HG03469 (cell line): Measurements from ENCODE around the gene CALCOCO1.
"Not testable (repeated sequence)": the region's sequence is repeated elsewhere in the genome, so short reads cannot be mapped to it uniquely, and the experiment has no call there.

Experiments
- ATAC-seq: cut with Tn5 transposase; IDR thresholded peaks from one replicate; pipeline ENCODE4 v1.9.1; 2021; ENCODE audit warnings: mild to moderate bottlenecking, moderate library complexity, moderate number of reproducible peaks; ENCODE audit not compliant: unreplicated experiment

The CALCOCO1 gene, protein sequence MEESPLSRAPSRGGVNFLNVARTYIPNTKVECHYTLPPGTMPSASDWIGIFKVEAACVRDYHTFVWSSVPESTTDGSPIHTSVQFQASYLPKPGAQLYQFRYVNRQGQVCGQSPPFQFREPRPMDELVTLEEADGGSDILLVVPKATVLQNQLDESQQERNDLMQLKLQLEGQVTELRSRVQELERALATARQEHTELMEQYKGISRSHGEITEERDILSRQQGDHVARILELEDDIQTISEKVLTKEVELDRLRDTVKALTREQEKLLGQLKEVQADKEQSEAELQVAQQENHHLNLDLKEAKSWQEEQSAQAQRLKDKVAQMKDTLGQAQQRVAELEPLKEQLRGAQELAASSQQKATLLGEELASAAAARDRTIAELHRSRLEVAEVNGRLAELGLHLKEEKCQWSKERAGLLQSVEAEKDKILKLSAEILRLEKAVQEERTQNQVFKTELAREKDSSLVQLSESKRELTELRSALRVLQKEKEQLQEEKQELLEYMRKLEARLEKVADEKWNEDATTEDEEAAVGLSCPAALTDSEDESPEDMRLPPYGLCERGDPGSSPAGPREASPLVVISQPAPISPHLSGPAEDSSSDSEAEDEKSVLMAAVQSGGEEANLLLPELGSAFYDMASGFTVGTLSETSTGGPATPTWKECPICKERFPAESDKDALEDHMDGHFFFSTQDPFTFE

DNA sequence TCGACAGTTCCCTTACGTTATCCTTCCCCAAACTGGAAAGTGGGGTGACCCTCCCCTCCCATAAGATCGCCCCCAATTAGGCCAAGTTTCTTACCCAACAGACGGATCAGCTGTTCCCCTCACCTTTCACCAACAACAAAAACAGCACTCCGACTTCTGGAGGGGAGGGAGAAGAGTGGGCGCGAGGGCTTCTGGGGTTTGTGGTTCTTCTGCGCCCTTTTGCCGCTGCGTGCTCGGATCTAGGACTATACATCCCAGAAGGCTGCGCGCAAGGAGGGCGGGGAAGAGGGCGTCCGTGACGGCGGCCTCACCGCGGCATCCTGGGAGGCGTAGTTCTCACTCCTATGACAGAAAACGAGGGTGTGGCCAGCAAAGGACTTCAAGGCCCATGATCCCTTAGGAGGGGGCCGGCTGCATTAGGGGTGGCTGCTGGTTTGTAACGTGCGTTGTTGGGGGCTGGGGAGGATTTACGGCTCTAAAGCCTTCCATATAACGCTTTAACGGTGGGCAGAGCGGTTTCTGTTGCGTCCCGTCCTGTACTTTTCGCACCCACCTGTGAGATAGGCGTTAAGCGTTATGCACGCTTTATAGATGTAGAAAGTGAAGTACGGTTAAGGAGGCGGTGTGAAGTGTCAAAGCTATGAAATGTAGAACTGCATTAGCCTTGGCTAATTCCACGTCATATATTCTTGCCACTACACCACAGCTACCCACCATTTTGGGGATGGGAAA, at the start of gene CALCOCO1:
CALCOCO1 (minus strand) TSS at position 143 of the 732 bp plus-strand sequence. CDS start 2,210 bp downstream, outside the sequence.
- peak; percentile 94 for ATAC-seq

DNA sequence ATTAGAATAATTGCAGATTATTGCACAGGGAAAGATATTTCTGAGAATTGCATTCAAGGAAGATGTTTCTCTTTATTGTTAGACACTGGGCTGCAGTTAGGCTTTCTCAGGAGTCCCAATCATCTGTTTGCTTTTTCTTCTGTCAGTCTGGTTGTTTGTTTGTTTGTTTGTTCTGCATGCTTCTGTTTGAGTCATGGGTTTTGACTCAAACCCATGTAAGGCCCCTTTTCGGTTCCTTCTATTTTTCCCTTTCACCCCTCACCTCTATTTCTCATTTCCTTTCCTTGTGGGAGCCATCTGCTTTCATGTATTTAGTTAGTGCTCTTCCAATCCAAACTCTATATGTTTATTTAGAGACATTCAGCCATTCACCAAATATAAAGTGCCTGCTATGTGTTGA, 49.6 kb upstream of the CALCOCO1 start:
- ATAC-seq: no peak

DNA sequence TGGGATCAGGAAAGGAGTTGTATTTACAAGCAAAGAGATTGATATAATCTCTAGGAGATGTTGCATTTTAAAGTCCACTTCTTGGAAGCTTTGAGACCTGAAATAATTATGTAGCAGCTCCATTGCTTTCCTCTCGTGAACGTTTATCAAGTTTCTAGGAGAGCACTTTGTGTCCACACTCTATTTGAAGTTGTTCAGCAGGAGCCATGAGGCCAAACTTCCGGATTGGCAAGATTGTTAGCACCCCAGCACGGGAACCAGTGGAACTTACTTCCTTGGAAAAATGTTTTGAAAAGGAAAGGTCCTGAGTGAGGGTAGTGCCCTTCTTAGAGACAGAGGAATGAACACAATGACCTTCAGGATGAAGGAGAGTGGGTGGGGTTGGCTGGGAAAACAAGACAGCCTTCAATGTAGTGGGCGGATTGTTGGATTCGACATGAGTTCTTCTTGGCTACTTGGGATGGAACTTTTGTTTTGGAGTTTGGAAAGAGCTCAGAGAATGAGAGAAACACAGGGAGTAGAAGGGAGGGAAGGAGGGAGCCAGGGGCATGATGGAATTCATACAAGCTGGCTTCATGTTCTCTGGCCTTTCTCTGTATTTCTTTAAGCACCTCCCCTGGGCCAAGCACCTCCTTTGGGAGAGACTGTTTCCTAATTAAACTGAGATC, 48.4 kb upstream of the CALCOCO1 start:
- ATAC-seq: no peak

DNA sequence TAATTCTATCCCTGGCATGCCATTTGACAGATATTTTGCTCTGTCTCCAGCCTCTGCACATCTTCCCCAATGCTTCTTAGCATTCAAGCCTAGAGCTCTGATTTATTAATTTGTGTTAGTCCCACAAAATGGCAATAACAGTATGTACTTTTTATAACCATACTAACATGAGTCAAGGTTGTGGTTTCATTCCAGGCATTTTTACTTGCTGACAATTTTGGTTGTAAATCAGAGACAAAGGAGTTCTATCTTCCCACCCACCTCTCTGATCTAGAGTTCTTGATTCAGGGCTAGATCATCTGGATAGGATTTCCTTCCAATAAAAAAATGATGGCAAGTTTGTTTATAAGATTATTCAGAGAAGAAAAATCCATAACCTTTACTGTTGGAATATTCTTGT, 43.0 kb upstream of the CALCOCO1 start:
- ATAC-seq: no peak

DNA sequence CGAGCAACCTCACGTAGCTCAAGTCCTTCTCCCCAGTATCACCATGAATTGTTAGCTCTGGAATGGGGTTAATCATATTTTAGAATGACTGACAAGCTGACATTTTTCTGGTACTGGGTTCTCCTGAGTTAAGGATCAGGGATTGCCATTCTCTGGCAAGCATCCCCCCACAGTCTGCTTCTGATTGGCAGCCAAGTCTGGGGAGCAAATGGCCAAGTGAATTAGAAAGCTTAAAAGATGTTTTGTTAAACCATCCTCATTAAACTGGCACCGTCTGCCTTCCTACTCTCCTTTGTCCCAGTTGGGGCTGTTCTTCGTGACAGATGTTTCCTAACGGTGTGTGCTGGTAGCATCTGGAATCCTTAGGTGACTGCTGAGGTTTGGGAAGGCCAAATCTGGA, 41.7 kb upstream of the CALCOCO1 start:
- no peak for ATAC-seq

DNA sequence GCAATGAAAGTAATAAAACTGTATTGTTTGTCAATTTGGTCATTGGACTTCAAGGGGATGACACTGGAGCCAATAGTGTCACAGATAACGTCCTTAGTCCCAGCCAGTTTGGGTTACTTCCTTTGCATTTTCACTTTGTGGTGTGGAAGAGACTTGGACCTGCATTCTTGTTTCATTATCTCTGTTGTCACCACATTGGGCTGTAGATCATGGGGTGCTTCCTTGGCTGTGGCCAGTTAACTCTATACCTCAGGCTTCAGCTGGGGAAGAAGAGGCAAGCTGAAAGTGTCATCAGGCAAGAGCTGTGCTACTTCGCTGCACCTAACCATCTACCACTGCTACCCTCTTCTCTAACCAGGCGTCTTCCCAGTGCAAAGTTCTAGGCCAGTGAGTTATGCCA, 39.6 kb upstream of the CALCOCO1 start:
- ATAC-seq: no peak

DNA sequence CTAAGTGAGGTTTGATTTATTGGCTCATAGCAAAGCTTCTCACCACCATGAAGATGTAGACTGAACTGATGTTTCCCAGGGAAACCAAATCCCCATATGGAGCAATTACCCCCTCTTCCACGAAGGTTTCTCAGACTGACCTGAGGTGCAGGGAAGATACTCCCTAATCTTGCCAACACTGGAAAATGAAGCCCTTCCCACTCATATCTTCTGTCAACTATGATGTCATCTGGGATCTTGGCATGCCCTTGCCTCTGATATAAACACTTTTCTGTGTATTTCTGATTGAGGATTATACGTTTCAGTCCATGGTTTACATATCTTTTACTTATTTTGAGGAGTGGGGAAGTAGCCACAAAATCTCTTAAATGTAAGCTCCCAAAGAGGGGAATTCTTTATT, 38.6 kb upstream of the CALCOCO1 start:
- no peak for ATAC-seq

DNA sequence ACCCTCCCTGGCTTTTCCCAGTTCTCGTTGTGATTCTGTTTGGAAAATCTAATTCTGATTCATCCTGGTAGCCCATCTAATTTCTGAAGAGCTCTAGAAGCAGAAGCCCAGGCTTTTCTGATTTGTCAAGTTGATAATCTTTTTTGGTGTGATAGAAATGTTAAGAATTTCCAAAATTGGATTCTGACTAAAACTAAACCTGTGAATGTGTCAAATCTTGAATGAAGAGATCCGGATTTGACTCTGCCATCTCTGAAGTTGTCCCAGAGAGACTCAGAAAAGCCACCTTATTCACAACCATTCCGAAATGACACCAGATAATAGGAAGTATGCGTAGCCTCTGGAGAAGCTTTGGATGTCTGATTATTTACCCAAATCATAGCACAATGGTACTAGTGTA, 37.4 kb upstream of the CALCOCO1 start:
- no peak for ATAC-seq

DNA sequence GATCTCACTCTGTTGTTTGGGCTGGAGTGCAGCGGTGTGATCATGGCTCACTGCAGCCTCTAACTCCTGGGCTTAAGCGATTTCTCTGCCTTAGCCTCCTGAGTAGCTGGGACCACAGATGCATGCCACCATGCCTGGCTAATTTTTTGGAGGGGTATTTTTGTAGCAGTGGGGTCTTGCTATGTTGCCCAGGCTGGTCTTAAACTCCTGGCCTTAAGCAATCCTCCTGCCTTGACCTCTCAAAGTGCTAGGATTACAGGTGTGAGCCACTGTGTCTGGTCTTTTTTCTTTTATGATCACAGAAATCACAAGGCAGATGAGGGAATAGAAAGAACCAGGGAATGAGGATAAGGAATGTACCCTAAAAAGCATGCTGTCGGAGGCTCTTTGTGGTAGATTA, 35.5 kb upstream of the CALCOCO1 start:
- ATAC-seq: not testable (repeated sequence)

DNA sequence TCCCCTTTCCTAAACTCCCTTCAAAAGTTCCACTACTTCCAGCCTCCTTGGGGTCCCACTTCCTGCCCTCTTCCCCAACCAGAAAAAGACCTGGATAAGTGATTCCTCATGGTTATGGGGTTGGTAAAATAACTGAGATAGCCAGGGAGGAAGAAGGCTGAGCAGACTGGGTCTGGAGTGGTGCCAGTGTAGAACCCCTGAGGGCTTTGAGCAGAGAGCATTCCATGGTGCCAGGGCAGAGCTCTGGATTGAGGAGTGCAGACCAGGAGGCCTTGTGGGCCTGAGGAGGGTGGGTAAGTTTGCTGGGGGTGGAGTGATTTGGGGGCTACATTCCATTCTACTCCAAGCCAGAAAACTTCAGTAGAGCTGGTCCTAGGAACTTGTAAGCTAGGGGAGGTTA, 34.1 kb upstream of the CALCOCO1 start:
- no peak for ATAC-seq

DNA sequence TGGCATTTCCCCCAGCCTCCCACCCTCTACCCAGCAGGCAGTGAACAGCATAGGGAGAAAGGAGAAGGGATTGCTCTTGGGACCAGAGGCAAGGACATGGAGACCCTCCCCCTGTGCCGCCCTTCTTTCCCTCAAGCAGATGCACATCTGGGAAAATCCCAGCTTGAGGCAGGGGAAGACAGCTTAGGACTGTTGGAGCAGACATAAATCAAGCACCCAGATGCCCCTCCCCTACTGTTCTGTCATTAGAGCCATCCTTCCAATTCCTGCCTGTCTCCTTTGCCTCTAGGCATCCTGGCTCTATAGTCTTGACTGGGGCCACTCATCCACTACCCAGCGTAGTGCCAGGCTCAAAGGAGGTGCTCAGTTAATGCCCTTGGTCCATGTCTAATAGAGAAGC, 32.0 kb upstream of the CALCOCO1 start:
- ATAC-seq: no peak

DNA sequence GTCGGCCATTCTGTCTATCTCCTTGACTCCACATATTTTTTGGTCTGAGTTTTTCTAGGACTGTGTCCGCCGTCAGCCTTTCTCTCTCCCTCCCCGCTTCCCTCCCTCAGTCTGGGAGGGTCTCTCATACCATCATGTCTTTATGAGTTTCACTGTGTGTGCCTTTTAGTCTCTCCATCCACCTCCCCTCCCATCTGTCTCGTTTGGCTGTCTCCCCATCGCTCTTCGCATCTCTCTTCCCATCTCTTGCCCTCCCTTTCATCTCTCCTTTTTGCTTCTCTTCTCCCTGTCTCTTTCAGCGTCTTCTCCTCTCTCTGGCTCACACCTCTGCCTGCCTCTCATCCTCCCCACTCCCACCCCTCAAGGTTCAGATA, 31.5 kb upstream of the CALCOCO1 start:
- ATAC-seq: no peak

DNA sequence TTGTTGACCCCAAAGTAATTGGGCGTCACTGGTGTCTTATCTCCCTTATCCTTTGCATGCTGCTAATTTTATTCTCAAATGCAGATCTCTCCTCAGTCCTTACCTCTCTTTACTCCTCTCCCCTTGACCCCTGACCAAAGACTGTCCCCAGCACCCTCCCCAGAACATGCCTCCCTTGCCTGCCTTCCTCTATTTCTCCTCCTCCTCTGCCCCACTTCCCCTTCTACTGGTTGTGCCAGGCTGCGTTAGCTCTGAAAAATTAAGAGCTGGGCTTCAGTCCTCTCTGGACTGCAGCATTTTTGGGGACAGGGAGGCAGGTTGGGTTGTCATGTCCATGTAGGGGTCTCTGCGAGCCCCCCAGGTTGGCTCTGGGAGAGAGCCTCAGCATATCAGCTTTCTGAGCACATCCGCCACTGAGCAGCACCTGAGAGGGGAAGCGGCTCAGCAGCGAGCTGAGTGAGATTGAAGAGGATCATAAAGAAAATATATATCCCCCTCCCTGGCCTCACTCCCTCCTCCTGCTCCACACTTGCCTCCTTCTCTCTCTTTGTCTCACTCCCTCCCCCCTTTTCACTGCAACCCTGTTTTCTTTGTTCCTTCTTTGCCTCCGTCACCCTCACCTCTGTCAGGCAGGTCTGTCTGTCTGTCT, 31.0 kb upstream of the CALCOCO1 start:
- no peak for ATAC-seq

DNA sequence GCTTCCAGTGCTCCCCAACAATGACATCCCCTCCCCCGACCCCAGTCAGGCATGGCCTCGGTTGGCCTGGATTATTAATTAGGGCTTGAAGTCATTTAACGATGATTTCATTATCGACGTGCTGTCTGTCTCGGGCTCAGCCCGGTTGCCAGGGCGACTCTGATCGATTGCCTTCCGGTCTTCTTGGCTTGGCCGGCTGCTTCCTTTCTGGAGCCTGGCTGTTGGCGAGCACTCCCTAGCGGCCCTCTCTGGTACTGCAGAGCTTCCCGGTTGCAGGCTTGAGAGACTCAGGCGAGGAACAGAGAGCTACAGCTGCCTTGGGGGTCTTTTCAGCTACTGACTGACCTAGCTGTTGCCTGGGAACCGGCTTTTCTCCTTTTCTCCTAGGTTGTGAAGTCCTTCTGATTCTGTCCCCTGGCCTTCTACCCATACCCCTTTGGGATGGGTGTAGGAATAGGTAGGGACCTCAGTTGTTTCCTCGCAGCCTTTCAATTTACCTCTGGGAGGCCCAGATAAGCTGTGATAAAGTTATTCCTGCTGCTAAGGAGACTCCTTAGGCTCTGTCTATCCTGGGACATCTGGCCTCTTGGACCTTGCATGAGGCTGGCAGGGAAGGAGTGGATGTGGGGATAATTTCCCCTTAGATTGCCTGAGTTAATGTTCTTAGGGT, 30.0 kb upstream of the CALCOCO1 start:
- ATAC-seq: peak; percentile 46

DNA sequence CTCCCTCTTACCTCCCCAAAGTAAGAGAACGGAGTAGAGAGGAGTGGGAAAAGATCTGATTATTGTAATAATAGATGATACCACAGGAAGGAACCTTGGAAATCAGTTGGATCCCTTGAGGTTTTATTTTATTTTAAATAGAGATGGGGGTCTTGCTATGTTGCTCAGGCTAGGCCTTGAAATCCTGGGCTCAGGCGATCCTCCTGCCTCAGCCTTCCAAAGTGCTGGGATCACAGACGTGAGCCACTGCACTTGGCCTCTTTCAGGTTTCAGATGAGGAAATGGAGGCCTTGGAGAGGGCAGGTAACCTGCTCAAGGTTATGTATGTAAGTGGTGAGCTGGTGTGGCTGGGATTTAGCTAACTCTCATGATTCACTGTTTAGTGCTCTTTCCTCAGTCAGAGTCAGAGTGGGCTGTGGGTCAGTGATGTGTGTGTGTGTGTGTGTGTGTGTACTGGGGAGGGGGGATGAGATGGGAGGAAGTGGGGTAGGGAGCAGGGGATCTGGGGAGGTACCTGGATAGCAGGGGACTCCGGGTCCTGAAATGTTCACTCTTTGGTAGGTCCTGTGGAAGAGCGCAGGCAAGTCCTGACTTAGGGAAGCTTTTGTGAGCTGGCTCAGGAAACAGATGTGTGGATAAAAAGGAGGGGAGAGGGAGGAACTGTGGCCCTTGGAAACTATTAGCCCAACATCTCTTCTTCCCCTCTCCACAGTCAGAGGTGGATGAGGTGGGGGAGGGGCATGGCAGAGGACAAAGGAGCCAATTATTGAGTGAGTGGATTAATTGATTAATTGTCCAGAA, 29.2 kb upstream of the CALCOCO1 start:
- no peak for ATAC-seq

DNA sequence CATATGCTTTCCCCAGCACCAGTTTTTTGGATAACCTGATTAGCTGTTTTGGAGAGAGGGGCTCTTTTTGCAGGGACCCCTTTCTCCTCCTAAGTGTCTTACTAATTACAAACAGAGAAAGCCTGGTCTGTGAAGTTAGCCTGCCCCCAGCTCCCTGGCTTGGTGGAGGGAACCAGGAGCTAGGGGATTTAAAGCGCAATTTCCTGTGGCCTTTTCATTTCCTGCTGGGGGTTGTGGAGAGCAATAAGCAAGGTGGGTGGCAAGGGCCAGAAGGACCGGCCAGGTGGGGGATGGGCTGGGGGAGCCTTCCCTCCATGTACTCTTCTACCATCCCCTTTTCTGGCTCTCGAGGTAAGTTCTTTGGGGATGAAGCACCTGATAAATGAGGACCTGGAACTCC, 28.6 kb upstream of the CALCOCO1 start:
- ATAC-seq: no peak

DNA sequence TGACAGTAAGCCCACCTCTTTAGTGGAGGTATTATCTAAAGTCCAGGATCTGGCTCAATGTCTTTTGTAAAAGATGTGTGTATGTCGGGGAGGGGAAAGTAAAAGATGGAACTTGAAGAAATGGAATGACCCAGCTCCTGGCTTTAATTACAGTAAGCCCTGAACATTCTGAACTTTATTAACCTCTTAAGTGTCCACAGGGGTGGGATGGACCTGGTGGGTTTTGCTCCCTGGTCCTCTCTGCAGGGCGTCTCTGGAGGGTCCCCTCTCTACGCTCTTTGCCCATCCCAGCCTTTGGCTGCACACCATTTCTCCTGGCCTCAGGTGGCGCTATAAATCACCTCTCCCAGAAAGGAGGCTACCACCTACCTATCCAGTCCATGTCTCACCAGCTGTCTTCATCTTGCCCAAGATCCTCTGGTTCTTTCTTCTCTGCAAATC, 28.2 kb upstream of the CALCOCO1 start:
- no peak for ATAC-seq

DNA sequence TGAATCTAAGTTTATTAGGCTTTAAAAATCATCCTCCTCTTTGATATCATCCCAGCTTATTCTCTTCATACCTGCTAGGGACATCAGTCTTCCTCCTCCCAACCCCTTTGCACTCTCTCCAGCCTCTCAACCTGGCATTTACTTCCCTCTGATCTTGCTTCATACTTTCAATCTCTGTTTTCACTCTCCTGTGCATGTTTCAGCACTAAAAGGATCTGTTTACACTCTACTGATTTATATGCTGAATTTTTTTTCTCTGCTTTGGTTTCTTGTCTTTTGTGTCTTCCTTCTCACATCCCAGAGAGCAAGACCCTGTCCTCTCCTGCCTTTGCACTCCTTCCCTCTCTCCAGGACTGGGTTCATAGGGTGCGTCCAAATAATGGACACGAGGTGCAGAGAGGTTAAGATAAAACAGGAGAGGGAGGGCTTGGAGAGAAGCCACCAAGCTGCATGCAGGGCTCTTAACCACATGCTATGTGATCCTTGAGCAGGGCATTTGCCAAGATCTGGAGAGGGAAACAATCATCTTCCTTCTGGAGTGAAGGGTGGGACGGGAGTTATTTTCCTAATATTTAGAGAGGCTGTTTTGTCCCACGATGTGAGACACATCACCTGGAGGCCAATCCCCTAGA, 27.5 kb upstream of the CALCOCO1 start:
- ATAC-seq: no peak

DNA sequence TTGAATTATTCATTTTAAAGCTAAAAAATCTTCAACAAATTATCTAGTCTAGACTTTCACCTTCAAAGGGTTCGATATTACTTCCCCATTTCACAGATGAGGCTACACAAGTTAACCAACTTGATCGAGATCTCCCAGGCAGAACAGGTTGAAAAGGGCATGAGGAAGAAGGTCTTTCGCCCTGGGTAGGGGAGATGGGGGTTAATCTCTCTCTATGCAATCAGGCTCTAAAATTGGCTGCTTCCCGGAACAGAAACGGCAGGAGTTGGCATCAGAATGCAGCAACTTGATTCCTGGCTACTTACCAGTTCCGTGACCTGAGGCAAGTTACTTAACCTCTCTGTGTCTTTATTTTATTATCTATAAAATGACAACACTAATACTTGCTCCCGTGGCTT, 26.9 kb upstream of the CALCOCO1 start:
- no peak for ATAC-seq
